Measurements from ENCODE around the gene APBB1. TPM values are rescaled to one million over a fixed set of nuclear protein-coding genes. Genes with fewer than 3 reads are reported as not detected.

The APBB1 gene
- polyA plus RNA-seq, 1 of the 3 experiments (the other 2 are of a cell fraction) = 35.9 TPM

DNA sequence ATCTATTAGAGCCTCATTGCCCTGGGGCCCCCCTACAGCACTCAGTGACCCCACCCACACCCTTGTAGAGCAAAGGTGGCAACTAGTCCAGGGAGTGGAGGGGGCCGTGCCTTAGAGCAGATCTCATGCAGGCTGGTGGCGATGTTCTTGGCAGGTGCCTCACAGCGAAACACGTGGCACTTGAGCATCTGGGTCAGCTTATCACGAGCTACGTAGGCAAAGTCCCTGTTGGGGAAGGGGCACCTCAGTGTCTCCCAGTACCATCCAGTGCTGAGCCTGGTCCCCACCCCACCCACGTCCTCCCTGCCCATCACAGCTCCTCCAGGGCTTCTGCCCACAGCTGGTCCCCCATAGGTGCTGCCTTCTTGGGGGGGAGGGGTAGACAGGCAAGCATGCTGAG, 17.4 kb downstream of the APBB1 start:
- H3K27ac ChIP-seq (ENCODE audit: low read depth in 2 of 2, low read length in 1 of 2) = no peak overlapping the region
- no peaks in the 10 kb centered on the region for H3K79me2 ChIP-seq (ENCODE audit: insufficient read depth)
- no peak overlapping the region for H3K9ac ChIP-seq
- no peaks in the 10 kb centered on the region for H3K27me3 ChIP-seq (ENCODE audit: insufficient read depth)
- peaks cover 0 to 17% of the 10 kb centered on the region in 2 experiments for H3K36me3 ChIP-seq (replicated peaks in 1 of 2; ENCODE audit: control insufficient read depth in 1 of 2, insufficient read depth in 2 of 2, low read length in 1 of 2)
- no peak for DNase-seq
- H3F3A ChIP-seq (replicated peaks; ENCODE audit: insufficient read depth) = no peaks in the 10 kb centered on the region
- peaks cover 11 to 13% of the 10 kb centered on the region in 2 experiments; a peak in 2 of 4 replicates for H3K4me1 ChIP-seq (ENCODE audit: control insufficient read depth in 1 of 2, insufficient read depth in 2 of 2, low read depth in 1 of 2, low read length in 1 of 2)
- TF ChIP-seq SIN3A (IDR thresholded peaks at IDR 0.05; ENCODE audit: borderline replicate concordance, low read depth, low read length) = no peak
- TF ChIP-seq, protein P1, sequence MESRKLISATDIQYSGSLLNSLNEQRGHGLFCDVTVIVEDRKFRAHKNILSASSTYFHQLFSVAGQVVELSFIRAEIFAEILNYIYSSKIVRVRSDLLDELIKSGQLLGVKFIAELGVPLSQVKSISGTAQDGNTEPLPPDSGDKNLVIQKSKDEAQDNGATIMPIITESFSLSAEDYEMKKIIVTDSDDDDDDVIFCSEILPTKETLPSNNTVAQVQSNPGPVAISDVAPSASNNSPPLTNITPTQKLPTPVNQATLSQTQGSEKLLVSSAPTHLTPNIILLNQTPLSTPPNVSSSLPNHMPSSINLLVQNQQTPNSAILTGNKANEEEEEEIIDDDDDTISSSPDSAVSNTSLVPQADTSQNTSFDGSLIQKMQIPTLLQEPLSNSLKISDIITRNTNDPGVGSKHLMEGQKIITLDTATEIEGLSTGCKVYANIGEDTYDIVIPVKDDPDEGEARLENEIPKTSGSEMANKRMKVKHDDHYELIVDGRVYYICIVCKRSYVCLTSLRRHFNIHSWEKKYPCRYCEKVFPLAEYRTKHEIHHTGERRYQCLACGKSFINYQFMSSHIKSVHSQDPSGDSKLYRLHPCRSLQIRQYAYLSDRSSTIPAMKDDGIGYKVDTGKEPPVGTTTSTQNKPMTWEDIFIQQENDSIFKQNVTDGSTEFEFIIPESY (IDR thresholded peaks at IDR 0.05; ENCODE audit: borderline replicate concordance, low read depth) = no peak
- TF ChIP-seq GABPA (IDR thresholded peaks at IDR 0.05; ENCODE audit: low read depth) = no peak
- 79% methylated on average over 5 of the region's 7 CpGs for WGBS (ENCODE audit: low lambda C conversion rate)
- ChIA-PET CTCF (interaction anchor here (1.1 to 1.5 kb wide), 3 partner anchors 38 to 353 kb away, joined by 3 to 4 read pairs (median 3); no protein-coding TSS in a partner anchor), POLR2A (interaction anchor here (1.4 kb wide), 1 partner anchor 18 kb away, joined by 3 read pairs; the partner anchor contains the start of gene APBB1)
- no peaks in the 10 kb centered on the region for H3K9me2 ChIP-seq
- H3K4me2 ChIP-seq = no peak overlapping the region
- no peak overlapping the region for H2AFZ ChIP-seq (ENCODE audit: low read depth)
- no peak overlapping the region for H3K4me3 ChIP-seq (ENCODE audit: low read depth in 2 of 2, low read length in 1 of 2)
- no peaks in the 10 kb centered on the region for H3K9me3 ChIP-seq
- H4K20me1 ChIP-seq (ENCODE audit: insufficient read depth) = no peaks in the 10 kb centered on the region

DNA sequence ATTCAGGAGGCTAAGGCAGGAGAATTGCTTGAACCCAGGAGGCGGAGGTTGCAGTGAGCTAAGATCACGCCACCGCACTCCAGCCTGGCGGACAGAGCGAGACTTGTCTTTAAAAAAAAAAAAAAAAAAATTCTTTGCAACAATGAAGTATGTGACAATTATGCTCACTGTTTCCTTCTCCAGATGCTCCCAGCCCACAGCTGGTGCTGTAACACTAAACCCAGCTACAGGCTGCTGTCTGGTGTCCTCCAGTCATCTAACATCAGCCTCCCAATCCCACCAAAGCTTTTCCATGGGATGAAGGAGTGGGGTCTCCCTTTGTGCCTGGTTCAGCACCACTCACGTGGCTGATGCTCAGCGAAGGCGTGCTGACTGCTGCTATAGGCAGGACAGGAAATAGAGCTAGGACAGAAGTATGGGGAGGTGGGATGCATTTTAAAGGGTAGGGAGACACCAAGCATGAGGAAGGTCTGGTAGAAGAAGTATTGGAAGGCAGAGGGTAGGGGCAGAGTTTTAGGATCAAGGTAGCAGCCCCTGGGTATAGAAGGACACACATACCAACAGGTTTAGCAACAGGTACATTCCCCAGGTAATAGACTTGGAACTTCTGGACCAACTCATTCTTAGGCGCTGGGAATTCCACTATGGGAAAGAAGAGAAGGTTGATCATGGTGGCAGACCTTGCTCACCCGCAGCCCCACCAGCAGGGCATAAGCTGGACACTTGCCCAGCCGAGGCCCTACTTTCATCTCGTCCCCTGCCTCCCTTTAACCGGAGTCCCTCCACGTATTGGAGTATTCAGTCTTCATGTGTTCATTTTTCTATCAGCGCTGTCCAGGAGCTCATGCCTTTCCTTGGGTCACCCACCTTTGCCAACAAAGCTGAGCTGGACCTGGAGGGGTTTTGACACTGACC, 18.2 kb downstream of the APBB1 start:
- DNase-seq = no peak
- Histone ChIP-seq H3K9me2 (no peaks in the 10 kb centered on the region), H3K4me1 (ENCODE audit: control insufficient read depth in 1 of 2, insufficient read depth in 2 of 2, low read depth in 1 of 2, low read length in 1 of 2) (peaks cover 10 to 11% of the 10 kb centered on the region in 2 experiments; a peak in 2 of 4 replicates), H3K27me3 (ENCODE audit: insufficient read depth) (no peaks in the 10 kb centered on the region), H3K9me3 (no peaks in the 10 kb centered on the region), H3K79me2 (ENCODE audit: insufficient read depth) (no peaks in the 10 kb centered on the region), H4K20me1 (ENCODE audit: insufficient read depth) (no peaks in the 10 kb centered on the region), H3K4me3 (ENCODE audit: low read depth in 2 of 2, low read length in 1 of 2) (no peak overlapping the region), H3K36me3 (replicated peaks in 1 of 2; ENCODE audit: control insufficient read depth in 1 of 2, insufficient read depth in 2 of 2, low read length in 1 of 2) (peaks cover 0 to 17% of the 10 kb centered on the region in 2 experiments), H3K27ac (ENCODE audit: low read depth in 2 of 2, low read length in 1 of 2) (no peak overlapping the region), H3K9ac (no peak overlapping the region), H2AFZ (ENCODE audit: low read depth) (no peak overlapping the region), H3K4me2 (no peak overlapping the region), H3F3A (replicated peaks; ENCODE audit: insufficient read depth) (no peaks in the 10 kb centered on the region)
- WGBS (ENCODE audit: low lambda C conversion rate) = 96% methylated on average over 15 of the region's 15 CpGs
- ChIA-PET CTCF (interaction anchor here (1.0 to 4.4 kb wide), 5 partner anchors 22 to 354 kb away, joined by 3 to 19 read pairs (median 4); no protein-coding TSS in a partner anchor), POLR2A (interaction anchor here (1.4 kb wide), 1 partner anchor 19 kb away, joined by 3 read pairs; the partner anchor contains the start of gene APBB1)
- TF ChIP-seq RFX5 (IDR thresholded peaks at IDR 0.05; ENCODE audit: low read length) (no peak), JUND (IDR thresholded peaks at IDR 0.05) (no peak), GATA2 (CRISPR knock-in tag; IDR thresholded peaks at IDR 0.05) (no peak), RCOR1 (IDR thresholded peaks at IDR 0.05; ENCODE audit: low read length) (no peak), USF1 (IDR thresholded peaks at IDR 0.05; ENCODE audit: borderline replicate concordance, low read depth) (no peak), EP300 (IDR thresholded peaks at IDR 0.05; ENCODE audit: borderline replicate concordance in 1 of 2, low read depth in 1 of 2, low read length in 1 of 2) (no peak), FOXM1 (IDR thresholded peaks at IDR 0.05; ENCODE audit: low read depth) (no peak), SMC3 (IDR thresholded peaks at IDR 0.05; ENCODE audit: low read depth, low read length) (no peak), POLR2AphosphoS5 (IDR thresholded peaks at IDR 0.05; ENCODE audit: low read depth, low read length) (no peak), FOSL2 (IDR thresholded peaks at IDR 0.05; ENCODE audit: borderline replicate concordance, low read depth) (no peak), SIN3A (IDR thresholded peaks at IDR 0.05; ENCODE audit: borderline replicate concordance, low read depth, low read length) (no peak)
- TF ChIP-seq, protein P2, sequence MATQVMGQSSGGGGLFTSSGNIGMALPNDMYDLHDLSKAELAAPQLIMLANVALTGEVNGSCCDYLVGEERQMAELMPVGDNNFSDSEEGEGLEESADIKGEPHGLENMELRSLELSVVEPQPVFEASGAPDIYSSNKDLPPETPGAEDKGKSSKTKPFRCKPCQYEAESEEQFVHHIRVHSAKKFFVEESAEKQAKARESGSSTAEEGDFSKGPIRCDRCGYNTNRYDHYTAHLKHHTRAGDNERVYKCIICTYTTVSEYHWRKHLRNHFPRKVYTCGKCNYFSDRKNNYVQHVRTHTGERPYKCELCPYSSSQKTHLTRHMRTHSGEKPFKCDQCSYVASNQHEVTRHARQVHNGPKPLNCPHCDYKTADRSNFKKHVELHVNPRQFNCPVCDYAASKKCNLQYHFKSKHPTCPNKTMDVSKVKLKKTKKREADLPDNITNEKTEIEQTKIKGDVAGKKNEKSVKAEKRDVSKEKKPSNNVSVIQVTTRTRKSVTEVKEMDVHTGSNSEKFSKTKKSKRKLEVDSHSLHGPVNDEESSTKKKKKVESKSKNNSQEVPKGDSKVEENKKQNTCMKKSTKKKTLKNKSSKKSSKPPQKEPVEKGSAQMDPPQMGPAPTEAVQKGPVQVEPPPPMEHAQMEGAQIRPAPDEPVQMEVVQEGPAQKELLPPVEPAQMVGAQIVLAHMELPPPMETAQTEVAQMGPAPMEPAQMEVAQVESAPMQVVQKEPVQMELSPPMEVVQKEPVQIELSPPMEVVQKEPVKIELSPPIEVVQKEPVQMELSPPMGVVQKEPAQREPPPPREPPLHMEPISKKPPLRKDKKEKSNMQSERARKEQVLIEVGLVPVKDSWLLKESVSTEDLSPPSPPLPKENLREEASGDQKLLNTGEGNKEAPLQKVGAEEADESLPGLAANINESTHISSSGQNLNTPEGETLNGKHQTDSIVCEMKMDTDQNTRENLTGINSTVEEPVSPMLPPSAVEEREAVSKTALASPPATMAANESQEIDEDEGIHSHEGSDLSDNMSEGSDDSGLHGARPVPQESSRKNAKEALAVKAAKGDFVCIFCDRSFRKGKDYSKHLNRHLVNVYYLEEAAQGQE (IDR thresholded peaks at IDR 0.05; ENCODE audit: low read depth, low read length) = no peak

Measured in SK-N-SH (cell line).